Stimulated activated CD4-positive, alpha-beta T cell treated with anti-CD3 and anti-CD28 coated beads, Interleukin-1b, Interleukin-23, amount 100 ng/mL, for 1 hour (primary cell): ENCODE measurements around the gene CLCN4.

Source experiments
- DNase-seq, 2 donors: peaks; one replicate each; pipeline ENCODE4 v3.0.0-alpha.2; 2020; ENCODE audit warnings: low read depth in 2 of 2

The CLCN4 gene

DNA sequence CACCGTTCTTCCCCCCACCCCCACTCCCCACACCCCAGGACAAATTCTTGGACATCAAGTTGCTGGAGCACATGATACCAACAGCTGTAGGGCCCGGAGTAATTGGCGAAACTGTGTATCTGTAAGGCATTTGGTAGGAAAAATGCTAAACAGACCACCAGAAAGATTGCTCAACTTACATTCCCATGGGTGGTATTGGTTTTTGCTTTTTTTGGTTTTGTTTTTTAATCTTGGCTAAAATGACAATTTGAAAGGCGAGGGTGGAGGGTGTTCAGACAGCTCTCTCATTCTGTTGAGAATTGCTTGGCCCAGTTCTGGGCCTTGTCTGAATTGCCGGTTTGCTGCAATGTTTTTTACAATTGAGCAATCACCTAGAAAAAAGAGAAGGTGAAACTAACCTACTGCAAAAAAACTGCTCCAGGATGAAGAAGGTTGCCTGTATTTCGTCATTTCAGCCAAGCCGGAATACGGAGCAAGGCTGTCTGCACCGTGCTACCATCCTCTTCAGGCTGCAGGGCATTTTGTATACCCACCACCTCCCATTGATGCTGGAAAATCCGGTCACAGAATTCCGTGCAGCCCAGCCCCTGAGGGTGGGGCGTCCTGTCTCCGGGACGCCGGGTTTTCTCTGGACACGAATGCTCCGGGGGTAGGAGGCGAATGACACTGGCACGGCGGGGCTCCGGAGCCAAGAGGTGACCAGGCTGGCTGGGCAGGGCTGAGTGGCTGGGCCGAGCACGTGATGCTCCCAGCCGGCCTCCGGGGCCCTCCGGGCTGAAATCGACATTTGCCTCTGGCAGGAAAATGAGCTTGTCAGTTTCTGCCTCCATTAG, at the start of gene CLCN4:
Gene CLCN4 (plus strand): TSS at position 777 of the 833 bp plus-strand sequence. CDS start 28,058 bp downstream, outside the sequence.
- DNase-seq = no peak

DNA sequence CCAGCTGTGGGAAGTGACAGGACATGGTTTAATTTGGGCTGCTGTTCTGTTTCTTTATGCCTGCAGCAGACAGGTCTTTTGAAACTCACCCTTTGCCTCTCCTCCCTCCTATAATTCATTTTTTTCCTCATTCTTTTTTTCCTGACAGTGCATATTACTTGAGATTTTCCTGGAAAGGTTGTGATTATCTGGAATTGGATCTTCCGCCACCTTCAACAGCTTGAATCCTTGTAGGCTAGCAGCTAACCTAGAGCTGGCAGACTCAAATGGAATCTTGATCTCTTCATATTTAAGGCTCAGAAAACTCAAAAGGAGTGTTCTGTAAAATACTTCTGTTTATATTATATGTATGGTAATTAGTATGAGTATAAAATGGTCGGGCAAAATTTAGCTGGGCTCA, 49.3 kb upstream of the CLCN4 start:
- no peak for DNase-seq

DNA sequence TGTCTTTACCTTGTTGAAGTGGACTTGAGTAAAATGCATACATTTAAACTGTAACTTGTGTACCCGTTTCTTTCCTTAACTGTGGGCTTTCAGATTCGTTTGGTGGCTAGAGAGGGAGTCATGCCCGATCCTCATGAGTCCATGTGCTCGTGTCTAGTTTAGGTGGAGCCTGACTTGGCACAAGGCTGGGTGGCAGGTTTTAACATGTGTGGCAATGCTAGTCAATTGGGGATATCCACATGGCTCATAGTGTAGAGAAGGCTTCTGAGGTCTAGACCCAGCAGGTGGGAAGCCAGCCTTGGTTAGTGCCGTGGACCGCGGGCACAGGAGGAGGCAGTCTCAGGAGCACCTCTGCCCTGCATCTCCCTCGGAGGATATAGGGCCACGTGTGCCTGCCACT, 48.5 kb upstream of the CLCN4 start:
- DNase-seq = no peak

DNA sequence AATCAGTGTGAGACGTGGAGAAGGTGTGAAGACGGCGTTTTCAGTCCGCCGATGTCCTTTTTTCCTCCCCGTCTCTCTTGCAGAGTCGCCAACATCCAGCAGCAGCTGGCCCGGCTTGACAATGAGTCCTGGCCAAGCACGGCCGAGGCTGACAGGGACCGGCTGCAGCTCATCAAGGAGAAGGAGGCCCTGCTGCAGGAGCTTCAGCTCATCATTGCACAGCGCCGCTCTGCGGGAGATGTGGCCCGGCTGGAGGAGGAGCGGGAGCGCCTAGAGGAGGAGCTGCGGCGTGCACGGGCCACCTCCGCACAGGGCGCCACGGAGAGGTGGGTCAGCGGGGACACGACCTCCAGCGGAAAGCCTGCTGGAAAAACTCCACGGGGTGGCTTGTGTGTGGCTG, 47.1 kb upstream of the CLCN4 start:
- DNase-seq = no peak

DNA sequence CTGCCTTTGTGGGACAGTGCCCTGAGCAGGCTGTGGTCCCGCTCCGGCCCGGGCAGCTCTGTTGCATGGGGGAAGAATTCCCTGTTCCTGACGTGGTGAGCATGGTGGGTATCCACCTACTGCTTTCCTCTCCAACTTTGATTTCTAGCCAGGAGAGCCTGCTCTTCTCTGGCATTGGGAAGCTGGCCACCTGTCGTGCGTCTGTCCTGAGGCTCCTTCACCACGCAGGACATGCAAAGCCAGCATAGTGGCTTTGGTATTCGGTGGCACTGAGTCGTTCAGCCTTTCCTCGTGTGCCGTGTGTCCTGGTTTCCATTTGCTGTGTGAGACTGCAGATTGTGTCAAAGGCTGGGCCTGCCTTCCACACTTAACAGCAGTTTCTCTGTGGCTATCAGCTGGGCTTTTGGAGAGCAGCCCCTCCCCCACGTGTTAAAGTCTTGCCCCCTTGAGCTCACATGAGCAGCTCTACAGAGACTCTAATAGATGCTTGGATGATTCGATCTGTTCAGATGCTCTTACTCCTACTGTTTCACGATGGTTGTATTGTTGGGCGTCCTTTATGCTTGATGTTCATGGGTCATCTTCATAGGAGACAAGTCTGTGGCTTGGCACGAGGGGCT, 46.3 kb upstream of the CLCN4 start:
- no peak for DNase-seq

DNA sequence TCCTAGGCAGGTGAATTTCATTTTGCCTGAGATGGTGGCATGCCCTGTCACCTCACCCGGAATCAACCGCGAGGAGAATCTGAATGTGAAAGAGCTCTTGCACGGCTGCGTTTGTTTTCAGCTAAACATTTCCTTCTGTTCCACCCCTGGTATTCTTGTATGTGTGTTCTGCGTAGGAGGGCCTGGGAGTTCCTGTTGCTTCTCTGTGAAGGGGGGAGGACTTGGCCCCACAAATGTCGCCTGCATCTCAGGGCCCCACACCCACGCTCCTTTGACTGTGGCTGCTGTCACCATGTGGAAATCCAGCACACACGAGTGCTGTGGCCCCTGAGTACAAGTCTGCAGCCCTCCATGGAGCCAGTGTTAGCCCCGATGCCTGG, 45.8 kb upstream of the CLCN4 start:
- DNase-seq = peak; percentile 13 to 29

DNA sequence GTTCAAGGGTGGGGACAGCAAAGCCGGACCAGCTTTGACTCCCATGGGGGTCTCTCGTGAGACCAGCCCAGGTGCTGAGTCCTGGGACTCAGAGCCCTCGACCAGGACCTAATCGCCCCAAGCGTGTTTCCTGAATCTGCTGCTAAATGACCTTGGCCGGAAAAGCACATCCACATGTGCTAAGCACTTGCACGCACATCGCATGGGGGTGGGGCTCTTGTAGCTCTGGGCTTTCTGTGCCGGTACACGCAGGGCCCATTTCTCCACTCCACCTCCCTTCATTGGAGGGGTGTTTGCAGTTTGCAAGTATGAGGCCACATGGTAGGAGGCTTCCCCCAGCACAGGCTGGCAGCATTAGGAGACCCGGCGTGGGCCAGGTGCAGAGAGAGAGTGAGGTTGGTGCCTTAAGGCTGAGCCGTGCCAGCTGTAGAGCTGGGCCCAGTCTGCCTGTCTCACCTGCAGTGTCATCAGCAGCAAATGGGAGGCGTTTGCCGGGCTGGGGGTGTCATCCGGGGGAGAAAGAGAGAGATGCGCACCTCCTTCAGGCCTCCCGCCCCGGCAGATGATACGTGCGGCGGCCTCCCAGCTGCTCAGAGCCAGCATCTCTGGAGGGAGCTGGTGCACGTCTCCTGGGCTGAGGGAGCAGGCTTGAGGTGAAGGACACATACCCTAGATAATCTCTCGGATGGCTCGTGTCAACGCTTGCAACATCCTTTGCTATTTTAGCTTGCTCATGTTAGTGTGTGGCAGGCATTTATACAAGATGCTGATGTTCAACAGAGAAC, 45.2 kb upstream of the CLCN4 start:
- DNase-seq = peak in 1 of 2 donors; percentile 10

DNA sequence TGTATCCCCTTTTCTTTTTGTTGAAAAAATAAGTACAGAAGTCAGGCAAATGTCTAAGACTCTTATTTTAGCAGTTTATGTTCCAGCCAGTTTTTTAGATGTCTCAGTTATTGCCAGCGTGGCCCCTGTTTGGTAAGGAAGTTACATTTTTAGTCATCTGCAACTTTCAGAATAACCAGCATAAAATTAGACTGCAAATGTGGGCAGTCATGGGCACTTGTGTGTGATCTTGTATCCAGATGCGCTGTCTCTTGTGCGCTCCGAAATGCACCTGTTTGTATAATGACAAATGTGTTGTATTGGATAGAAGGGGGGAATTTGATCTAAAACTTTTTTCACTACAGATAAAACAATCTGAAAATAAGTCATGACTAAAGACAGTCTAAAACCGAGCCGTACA, 44.3 kb upstream of the CLCN4 start:
- no peak for DNase-seq

DNA sequence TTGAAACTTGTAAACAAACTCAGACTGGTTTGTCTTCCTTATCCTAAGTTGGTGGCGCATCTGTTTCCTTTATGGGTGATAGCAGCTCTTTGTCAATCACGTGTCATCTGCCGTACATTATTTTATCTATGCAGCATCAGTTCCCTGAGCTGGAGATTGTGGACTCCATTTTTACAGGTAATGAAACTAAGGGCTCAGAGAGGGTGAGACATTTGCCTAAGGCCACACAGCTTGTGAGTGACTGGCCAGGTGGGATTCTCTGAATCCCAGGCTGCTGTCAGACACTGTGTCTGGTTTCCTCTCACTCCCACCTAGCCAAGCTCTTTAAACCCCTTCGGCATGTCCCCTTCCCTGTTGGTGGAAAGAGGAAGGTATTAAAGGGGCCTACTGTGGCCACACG, 41.7 kb upstream of the CLCN4 start:
- DNase-seq = no peak

DNA sequence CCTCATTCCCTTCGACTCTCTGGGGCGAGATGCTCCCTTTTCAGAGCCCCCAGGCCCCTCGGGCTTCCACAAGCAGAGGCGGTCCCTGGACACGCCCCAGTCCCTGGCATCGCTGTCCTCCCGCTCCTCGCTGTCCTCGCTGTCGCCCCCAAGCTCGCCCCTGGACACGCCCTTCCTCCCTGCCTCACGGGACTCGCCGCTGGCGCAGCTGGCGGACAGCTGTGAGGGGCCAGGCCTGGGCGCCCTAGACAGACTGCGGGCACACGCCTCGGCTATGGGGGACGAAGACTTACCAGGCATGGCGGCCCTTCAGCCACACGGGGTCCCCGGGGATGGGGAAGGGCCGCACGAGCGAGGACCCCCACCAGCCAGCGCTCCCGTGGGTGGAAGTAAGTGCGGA, 39.5 kb upstream of the CLCN4 start:
- no peak for DNase-seq

DNA sequence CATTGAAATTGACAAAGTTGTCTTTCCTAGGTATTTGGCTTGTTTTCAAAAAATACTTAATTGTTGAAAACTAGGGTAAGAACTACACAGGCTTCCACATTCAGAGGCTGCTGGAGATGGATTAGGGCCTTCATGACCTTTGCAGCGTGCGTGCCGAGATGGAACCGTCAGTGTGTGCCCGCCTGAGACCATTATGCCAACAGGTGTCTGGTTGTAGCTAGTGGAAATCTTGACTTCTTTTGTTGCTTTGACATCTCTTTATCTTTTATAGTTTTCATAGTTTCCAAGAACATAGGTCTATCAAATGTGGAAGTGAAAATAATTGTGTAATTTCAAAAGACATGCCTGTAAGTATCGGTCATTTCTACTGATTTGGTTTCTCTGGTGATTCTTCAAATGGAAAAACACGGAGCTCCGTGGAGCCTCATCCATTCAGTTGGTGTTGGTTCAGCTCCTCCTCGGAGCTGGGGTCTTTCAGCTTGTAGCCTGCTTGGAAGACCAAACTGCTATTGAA, 38.9 kb upstream of the CLCN4 start:
- no peak for DNase-seq

DNA sequence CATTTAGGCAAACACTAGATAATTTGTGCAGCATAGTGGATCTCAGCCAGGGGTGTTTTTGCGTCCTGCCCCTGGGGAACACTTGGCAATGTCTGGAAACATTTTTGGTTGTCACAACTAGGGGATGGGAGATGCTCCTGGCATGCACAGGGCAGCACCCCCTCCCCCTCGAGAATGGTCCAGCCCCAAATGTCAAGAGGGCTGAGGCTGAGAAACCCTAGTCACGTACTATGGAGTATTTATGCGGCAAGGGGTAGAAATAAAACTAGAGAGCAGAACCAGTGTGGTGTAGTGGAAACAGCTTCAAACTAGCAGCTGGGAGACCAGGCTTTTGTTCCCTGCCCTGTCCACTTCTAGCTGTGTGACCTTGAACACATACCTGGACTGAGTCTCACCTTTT, 38.2 kb upstream of the CLCN4 start:
- DNase-seq = no peak

DNA sequence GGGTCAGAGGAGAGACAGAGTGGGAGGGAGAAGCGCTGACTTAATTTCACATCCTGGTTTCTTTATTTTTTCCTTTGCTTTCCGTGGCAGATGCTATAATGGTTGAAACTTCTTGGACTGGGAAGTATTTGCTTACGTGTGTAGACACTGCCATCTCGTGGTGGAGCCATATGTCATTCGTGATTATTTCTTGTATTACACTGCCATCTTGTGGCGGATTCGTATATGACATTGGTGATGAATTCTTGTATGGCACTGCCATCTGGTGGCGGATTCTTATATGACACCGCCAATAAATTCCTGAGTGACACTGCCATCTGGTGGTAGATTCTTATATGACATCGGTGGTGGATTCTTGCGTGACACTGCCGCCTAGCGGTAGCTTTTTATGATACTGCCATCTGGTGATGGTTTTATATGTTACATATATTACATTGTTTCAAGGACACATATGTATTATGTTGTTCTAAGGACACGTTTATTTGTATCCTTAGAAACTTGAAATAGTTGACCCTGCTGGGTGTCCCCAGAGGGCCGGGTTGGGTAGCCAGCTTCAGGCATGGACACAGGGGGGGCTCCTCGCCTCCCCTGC, 37.3 kb upstream of the CLCN4 start:
- peak; percentile 29 to 50 for DNase-seq

DNA sequence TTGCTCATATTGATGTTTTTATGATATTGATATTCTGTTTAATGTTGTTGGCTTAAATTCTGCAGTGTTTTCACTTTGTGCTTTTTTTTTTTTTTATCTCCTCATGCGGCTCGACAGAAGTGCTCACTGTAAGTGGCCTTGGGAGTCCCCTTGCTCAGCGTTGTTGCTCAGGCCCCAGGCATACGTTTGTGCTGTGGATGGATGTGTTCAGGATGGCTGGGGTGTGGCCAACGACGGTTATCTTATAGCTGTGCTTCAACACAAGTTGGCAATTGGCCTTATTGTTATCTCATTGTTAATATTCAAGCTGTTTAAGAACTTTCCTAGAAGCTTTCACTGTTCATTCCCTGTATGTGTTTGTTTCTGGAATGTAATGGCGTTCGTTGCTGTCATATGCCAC, 36.4 kb upstream of the CLCN4 start:
- no peak for DNase-seq

DNA sequence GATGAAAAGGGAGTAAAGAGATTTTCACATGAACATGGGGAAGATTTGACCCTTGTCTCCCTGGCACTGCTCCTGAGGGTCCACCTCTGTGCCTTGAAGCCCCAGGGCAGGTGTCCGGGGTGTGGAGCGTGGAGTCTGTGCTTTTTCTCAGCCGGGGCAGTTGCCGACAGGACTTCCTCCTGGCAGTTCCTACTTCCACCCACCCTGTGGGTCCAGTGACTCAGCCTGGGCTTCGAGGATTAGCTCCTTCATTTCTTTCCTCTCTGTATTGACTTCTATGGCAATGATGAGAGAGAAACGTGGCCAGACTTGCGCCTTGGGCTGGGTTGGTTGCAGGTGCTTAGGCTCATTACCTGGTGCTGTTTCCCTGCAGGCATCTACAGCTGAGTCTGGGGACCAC, 35.9 kb upstream of the CLCN4 start:
- no peak for DNase-seq

DNA sequence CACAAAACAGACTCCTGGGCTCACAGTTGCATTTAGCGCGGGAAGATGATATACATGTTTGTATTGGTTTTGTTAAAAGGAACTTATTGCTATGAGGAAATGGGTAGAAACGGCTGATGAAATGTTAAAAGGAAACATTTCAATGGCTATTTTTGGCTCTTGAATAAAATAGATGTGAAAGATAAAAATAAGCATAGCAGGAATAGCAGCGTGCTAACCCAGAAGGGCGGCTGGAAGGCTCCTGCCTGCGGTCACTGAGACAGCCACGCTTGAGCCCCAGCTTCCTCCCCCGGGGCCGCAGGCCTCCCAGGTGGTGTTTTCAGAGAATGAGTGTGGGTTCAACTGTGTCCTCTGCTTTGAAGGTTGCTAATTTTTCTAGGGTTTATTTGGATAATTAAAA, 35.0 kb upstream of the CLCN4 start:
- no peak for DNase-seq

DNA sequence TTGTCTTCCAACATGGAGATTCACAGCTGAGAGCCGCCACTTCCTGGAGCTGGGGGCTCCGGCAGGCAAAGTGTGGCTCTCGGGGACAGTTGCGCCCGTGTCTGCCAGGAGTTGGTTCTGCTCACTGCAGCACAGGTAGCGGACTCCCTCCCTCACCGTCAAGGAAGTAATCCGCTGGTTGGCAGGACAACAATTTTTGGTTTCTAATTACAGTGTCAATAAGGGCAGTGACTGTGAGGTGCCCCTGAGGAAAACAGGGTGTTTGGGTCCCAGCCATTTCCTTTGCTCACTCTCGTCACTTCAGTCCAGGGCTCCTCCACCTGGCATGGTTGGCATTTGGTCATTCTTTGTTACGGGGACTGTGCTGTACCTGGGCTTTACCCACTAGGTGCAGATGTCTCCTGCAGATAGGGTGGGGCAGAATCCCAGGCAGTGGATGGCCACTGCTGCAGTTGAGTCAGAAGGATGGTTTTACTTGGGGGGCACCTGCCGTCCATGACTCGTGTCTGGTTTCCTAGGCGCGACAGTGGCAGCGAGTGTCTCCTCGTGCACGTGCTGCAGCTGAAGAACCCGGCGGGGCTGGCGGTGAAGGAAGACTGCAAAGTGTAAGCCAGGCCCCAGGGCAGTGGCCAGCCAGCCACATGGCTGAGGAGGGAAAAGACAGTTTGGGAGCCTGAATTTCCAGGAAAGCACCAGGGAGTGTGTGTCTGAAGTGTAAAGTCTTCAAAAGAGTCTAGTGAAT, 32.1 kb upstream of the CLCN4 start:
- DNase-seq = no peak

DNA sequence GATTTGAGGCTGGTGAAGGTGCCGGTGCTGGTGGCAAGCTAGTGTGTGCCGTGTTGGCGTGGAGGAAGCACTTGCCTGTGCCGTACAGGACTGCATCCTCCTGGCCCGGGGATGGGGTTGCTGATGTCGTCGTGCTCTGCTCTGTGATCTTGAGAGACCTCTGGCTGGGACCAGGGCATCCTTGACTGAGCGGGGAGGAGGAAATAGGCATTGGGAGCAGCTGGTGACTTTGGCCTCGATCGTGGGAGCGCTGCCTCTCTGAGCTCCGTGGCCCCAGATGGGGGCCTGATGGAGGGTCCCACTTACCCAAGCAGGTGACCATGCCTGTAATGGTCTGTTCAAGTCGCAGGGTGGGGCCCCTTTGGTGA, 31.5 kb upstream of the CLCN4 start:
- no peak for DNase-seq

DNA sequence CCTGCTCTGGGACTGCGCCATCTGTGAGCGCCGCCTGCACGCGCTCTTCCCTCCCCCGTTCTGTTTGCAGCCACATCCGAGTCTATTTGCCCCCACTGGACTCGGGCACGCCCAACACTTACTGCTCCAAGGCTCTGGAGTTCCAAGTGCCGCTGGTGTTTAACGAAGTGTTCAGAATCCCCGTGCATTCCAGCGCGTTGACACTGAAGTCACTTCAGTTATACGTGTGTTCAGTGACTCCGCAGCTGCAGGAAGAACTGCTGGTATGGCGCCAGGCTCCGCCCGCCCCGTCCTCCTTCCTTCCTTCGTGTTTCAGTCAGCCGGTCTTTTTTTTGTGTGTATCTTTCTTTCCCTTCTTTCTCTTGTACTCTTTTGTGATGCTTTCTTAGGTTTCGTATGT, 30.7 kb upstream of the CLCN4 start:
- DNase-seq = no peak

DNA sequence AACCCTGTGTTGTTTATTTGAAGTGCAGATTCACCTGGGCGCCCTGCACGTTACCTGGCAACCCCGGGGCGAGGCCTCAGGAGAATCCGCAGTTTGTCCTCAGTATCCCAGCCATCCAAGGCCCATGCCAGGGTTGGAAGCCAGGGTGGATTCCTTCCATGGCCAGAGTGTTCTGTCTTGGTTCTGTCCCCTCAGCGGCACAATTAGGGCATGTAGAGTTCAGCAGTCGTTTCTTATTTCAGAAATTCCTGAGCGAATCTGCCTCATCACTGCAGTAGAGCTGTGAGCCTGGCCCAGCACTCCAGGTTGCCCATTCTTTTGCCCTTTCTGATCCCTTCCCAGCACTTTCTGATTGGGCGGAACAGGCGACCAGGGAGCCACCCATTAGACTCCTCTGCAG, 29.9 kb upstream of the CLCN4 start:
- DNase-seq = no peak

DNA sequence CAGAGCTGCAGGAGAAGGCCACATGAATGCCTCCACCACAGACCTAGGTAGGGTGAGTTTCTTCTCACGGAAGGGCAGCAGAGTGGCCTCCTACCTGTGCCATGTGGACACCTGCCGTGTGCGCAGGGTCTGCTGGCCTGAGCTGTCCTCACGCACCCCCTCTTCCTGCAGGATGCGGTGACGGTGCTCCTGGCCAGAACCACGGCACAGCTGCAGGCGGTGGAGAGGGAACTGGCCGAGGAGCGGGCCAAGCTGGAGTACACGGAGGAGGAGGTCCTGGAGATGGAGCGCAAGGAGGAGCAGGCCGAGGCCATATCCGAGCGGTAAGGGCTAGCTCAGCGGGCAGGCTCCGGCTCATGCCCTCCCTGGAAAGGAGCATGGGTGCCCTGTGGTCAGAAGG, 28.4 kb upstream of the CLCN4 start:
- no peak for DNase-seq

DNA sequence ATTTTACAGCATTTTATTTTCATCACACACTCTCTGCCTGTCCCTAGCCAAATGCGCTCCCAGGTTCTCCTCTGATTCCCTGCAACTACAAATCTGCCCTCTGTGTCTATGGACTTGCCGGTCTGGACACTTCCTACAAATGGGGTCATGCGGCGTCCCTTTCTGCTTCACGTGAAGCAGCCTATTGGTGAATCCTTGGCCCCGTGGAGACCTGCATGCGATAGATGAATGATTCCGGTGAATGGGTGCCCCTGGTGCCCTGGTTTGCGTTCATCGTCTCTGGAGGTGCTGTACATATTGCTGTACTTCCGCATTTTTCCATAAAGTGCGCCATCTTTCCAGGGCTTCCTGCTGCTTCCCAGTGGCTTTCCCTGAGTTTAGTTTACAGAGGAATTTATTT, 27.5 kb upstream of the CLCN4 start:
- DNase-seq = no peak
